Stimulated activated naive B cell treated with anti-CD40 and anti-IgM and Interleukin-4, amounts not matched to agents 10 μg/mL and 1 μg/mL and 100 μg/mL, for 72 hours (primary cell): ENCODE data around the gene CWF19L2.
"Not testable (repeated sequence)": the region's sequence is repeated elsewhere in the genome, so short reads cannot be mapped to it uniquely, and the experiment has no call there.

Experiments used
- ATAC-seq, 2 donors: fragments of 150-1000 bp; cut with Tn5 transposase; replicated peaks; 2 replicates each; pipeline ENCODE4 v1.10.0; 2021; ENCODE audit warnings: moderate library complexity in 1 of 2
- DNase-seq: peaks from one replicate; pipeline ENCODE4 v3.0.0; 2021
- H3K27ac Mint-ChIP-seq: one replicate; pipeline ENCODE4 v1.8.0; 2022; ENCODE audit warnings: mild to moderate bottlenecking, mixed read lengths
- H3K27me3 Mint-ChIP-seq, 2 donors: one replicate each; pipeline ENCODE4 v1.8.0; 2022; ENCODE audit warnings: mixed read lengths in 2 of 2
- H3K36me3 Mint-ChIP-seq, 2 donors: one replicate each; pipeline ENCODE4 v1.8.0; 2022; ENCODE audit warnings: mixed read lengths in 2 of 2, mild to moderate bottlenecking in 1 of 2
- H3K4me1 Mint-ChIP-seq, 2 donors: one replicate each; pipeline ENCODE4 v1.8.0; 2022; ENCODE audit warnings: mixed read lengths in 2 of 2, mild to moderate bottlenecking in 1 of 2
- H3K4me3 Mint-ChIP-seq, 2 donors: one replicate each; pipeline ENCODE4 v1.8.0; 2022; ENCODE audit warnings: mild to moderate bottlenecking in 2 of 2, mixed read lengths in 2 of 2, moderate library complexity in 1 of 2
- H3K9me3 Mint-ChIP-seq, 2 donors: one replicate each; pipeline ENCODE4 v1.8.0; 2022; ENCODE audit warnings: mixed read lengths in 2 of 2, mild to moderate bottlenecking in 1 of 2

CWF19L2 gene

GRCh38 chr11:107457558-107458271, at the start of gene CWF19L2:
Gene CWF19L2, minus strand, starts transcription at chr11:107457825. Its CDS starts 9 bp downstream, at chr11:107457816.
- peaks cover 9 to 13% of the 10 kb centered on the region in 2 donors for H3K27me3 Mint-ChIP-seq
- peak within 1 kb of the TSS; percentile 95 for H3K27ac Mint-ChIP-seq
- H3K9me3 Mint-ChIP-seq = peaks cover 0 to 2% of the 10 kb centered on the region in 2 donors
- ATAC-seq (peak; percentile 97 to 98), DNase-seq (peak; percentile 84)
- H3K4me1 Mint-ChIP-seq = peaks cover 11 to 14% of the 10 kb centered on the region in 2 donors
- peak within 1 kb of the TSS; percentile 86 to 94 for H3K4me3 Mint-ChIP-seq
- peaks cover 6 to 11% of the 10 kb centered on the region in 2 donors for H3K36me3 Mint-ChIP-seq

- H3K4me3 Mint-ChIP-seq = no peak overlapping the region
- H3K27ac Mint-ChIP-seq = no peak overlapping the region
- peaks cover 5 to 8% of the 10 kb centered on the region in 2 donors for H3K9me3 Mint-ChIP-seq
- H3K4me1 Mint-ChIP-seq = no peaks in the 10 kb centered on the region
- ATAC-seq (no peak), DNase-seq (no peak)
- peaks cover 48 to 49% of the 10 kb centered on the region in 2 donors for H3K36me3 Mint-ChIP-seq
- no peaks in the 10 kb centered on the region for H3K27me3 Mint-ChIP-seq
Observed at GRCh38 chr11:107505647-107506225, 48.1 kb upstream of the CWF19L2 start.

- DNase-seq = no peak
- Mint-ChIP-seq H3K36me3 (peaks cover 41 to 43% of the 10 kb centered on the region in 2 donors), H3K4me3 (no peak overlapping the region), H3K27ac (no peak overlapping the region), H3K9me3 (peaks cover 5 to 8% of the 10 kb centered on the region in 2 donors), H3K27me3 (no peaks in the 10 kb centered on the region), H3K4me1 (no peaks in the 10 kb centered on the region)
- no peak for ATAC-seq
Observed at GRCh38 chr11:107504981-107505380, 47.4 kb upstream of the CWF19L2 start.

GRCh38 chr11:107501713-107502112, 44.1 kb upstream of the CWF19L2 start:
- no peaks in the 10 kb centered on the region for H3K4me1 Mint-ChIP-seq
- H3K4me3 Mint-ChIP-seq = no peak overlapping the region
- H3K27me3 Mint-ChIP-seq = no peaks in the 10 kb centered on the region

GRCh38 chr11:107497371-107497770, 39.7 kb upstream of the CWF19L2 start:
- not testable (repeated sequence) for H3K4me3 Mint-ChIP-seq, H3K27me3 Mint-ChIP-seq, H3K4me1 Mint-ChIP-seq, ATAC-seq, H3K27ac Mint-ChIP-seq, DNase-seq
- Mint-ChIP-seq H3K36me3 (peaks cover 16 to 17% of the 10 kb centered on the region in 2 donors), H3K9me3 (peaks cover 0 to 11% of the 10 kb centered on the region in 2 donors)

More at GRCh38 chr11:107501713-107502112, 44.1 kb upstream of the CWF19L2 start:
- ATAC-seq = no peak
- Mint-ChIP-seq H3K36me3 (peaks cover 45 to 46% of the 10 kb centered on the region in 2 donors), H3K27ac (no peak overlapping the region), H3K9me3 (peaks cover 5 to 13% of the 10 kb centered on the region in 2 donors)
- DNase-seq = no peak

- Mint-ChIP-seq H3K27me3 (peaks cover 4 to 5% of the 10 kb centered on the region in 2 donors), H3K36me3 (peaks cover 4 to 5% of the 10 kb centered on the region in 2 donors), H3K4me3 (no peak overlapping the region), H3K27ac (no peak overlapping the region), H3K9me3 (peaks cover 0 to 5% of the 10 kb centered on the region in 2 donors), H3K4me1 (no peaks in the 10 kb centered on the region)
- no peak for DNase-seq
- ATAC-seq = no peak
Observed at GRCh38 chr11:107496011-107496410, 38.4 kb upstream of the CWF19L2 start.

- DNase-seq (no peak), ATAC-seq (no peak)
- H3K27ac Mint-ChIP-seq = no peak overlapping the region
- no peaks in the 10 kb centered on the region for H3K4me1 Mint-ChIP-seq
- H3K9me3 Mint-ChIP-seq = peaks cover 0 to 5% of the 10 kb centered on the region in 2 donors
- H3K27me3 Mint-ChIP-seq = peaks cover 4 to 5% of the 10 kb centered on the region in 2 donors
- H3K4me3 Mint-ChIP-seq = no peak overlapping the region
- peaks cover 4 to 5% of the 10 kb centered on the region in 2 donors for H3K36me3 Mint-ChIP-seq
Observed at GRCh38 chr11:107494055-107494454, 36.4 kb upstream of the CWF19L2 start.

GRCh38 chr11:107493117-107493516, 35.5 kb upstream of the CWF19L2 start:
- Mint-ChIP-seq H3K9me3 (peaks cover 0 to 9% of the 10 kb centered on the region in 2 donors), H3K4me3 (no peak overlapping the region), H3K27ac (no peak overlapping the region), H3K4me1 (no peaks in the 10 kb centered on the region), H3K36me3 (peaks cover 4 to 5% of the 10 kb centered on the region in 2 donors), H3K27me3 (peaks cover 4 to 5% of the 10 kb centered on the region in 2 donors)
- ATAC-seq (no peak), DNase-seq (no peak)

GRCh38 chr11:107490836-107491235, 33.2 kb upstream of the CWF19L2 start:
- Mint-ChIP-seq H3K9me3 (peaks cover 0 to 4% of the 10 kb centered on the region in 2 donors), H3K4me1 (no peaks in the 10 kb centered on the region), H3K27me3 (peaks cover 5 to 9% of the 10 kb centered on the region in 2 donors), H3K36me3 (no peaks in the 10 kb centered on the region), H3K4me3 (no peak overlapping the region), H3K27ac (no peak overlapping the region)
- no peak for DNase-seq
- ATAC-seq = no peak

- H3K27me3 Mint-ChIP-seq = peaks cover 22 to 23% of the 10 kb centered on the region in 2 donors
- H3K36me3 Mint-ChIP-seq = no peaks in the 10 kb centered on the region
- no peak for ATAC-seq
- H3K27ac Mint-ChIP-seq = no peak overlapping the region
- no peak for DNase-seq
- H3K4me1 Mint-ChIP-seq = no peaks in the 10 kb centered on the region
- H3K4me3 Mint-ChIP-seq = no peak overlapping the region
- H3K9me3 Mint-ChIP-seq = no peaks in the 10 kb centered on the region
Observed at GRCh38 chr11:107482234-107482633, 24.6 kb upstream of the CWF19L2 start.

GRCh38 chr11:107478922-107479321, 21.3 kb upstream of the CWF19L2 start:
- DNase-seq = no peak
- ATAC-seq = no peak
- no peak overlapping the region for H3K27ac Mint-ChIP-seq
- H3K27me3 Mint-ChIP-seq = peaks cover 37 to 40% of the 10 kb centered on the region in 2 donors
- no peaks in the 10 kb centered on the region for H3K9me3 Mint-ChIP-seq
- no peak overlapping the region for H3K4me3 Mint-ChIP-seq
- no peaks in the 10 kb centered on the region for H3K36me3 Mint-ChIP-seq
- no peaks in the 10 kb centered on the region for H3K4me1 Mint-ChIP-seq

- ATAC-seq (no peak), DNase-seq (no peak)
- Mint-ChIP-seq H3K4me3 (no peak overlapping the region), H3K27ac (no peak overlapping the region), H3K36me3 (no peaks in the 10 kb centered on the region), H3K9me3 (no peaks in the 10 kb centered on the region), H3K4me1 (no peaks in the 10 kb centered on the region), H3K27me3 (peaks cover 38 to 40% of the 10 kb centered on the region in 2 donors)
Observed at GRCh38 chr11:107477820-107478219, 20.2 kb upstream of the CWF19L2 start.

- Mint-ChIP-seq H3K4me1 (no peaks in the 10 kb centered on the region), H3K27me3 (peaks cover 54 to 70% of the 10 kb centered on the region in 2 donors), H3K36me3 (no peaks in the 10 kb centered on the region), H3K9me3 (peaks cover 0 to 1% of the 10 kb centered on the region in 2 donors), H3K4me3 (no peak overlapping the region), H3K27ac (no peak overlapping the region)
- DNase-seq = no peak
- ATAC-seq = no peak
Observed at GRCh38 chr11:107473792-107474191, 16.2 kb upstream of the CWF19L2 start.

- peaks cover 53 to 75% of the 10 kb centered on the region in 2 donors for H3K27me3 Mint-ChIP-seq
- no peaks in the 10 kb centered on the region for H3K4me1 Mint-ChIP-seq
Observed at GRCh38 chr11:107472966-107473365, 15.3 kb upstream of the CWF19L2 start.

GRCh38 chr11:107468596-107468995, 11.0 kb upstream of the CWF19L2 start:
- Mint-ChIP-seq H3K27ac (no peak overlapping the region), H3K4me3 (no peak overlapping the region), H3K27me3 (peaks cover 46 to 63% of the 10 kb centered on the region in 2 donors), H3K4me1 (no peaks in the 10 kb centered on the region), H3K9me3 (peaks cover 7 to 8% of the 10 kb centered on the region in 2 donors), H3K36me3 (no peaks in the 10 kb centered on the region)
- ATAC-seq (no peak), DNase-seq (no peak)

More at GRCh38 chr11:107472966-107473365, 15.3 kb upstream of the CWF19L2 start:
- no peak for ATAC-seq
- no peak overlapping the region for H3K4me3 Mint-ChIP-seq
- H3K36me3 Mint-ChIP-seq = no peaks in the 10 kb centered on the region
- H3K9me3 Mint-ChIP-seq = peaks cover 0 to 1% of the 10 kb centered on the region in 2 donors
- DNase-seq = no peak
- no peak overlapping the region for H3K27ac Mint-ChIP-seq
